M059J (cell line): ENCODE measurements around the gene KCNQ1OT1. TPM values are rescaled to one million over a fixed set of nuclear protein-coding genes. Genes with fewer than 3 reads are reported as not detected.

Experiments
- DNase-seq: peaks from one replicate; pipeline ENCODE4 v3.0.0-alpha.2; 2012; ENCODE audit warnings: low read depth
- total RNA-seq: library from RNA; depleted of rRNA; stranded (reverse); fragments of >200 nt; shearing (Covaris generic); gene quantifications from 2 replicates; pipeline ENCODE4 v1.2.3, GENCODE V29; 2014

KCNQ1OT1 gene
- total RNA-seq, 1 experiment from 2014 or later = 0.47 TPM

GRCh38 chr11:2669634-2670469 lies 29.9 kb downstream of the KCNQ1OT1 start:
- no peak for DNase-seq

GRCh38 chr11:2668876-2669275 lies 30.9 kb downstream of the KCNQ1OT1 start:
- no peak for DNase-seq

GRCh38 chr11:2667940-2668339 lies 31.9 kb downstream of the KCNQ1OT1 start:
- DNase-seq = no peak

- no peak for DNase-seq
Observed at GRCh38 chr11:2666828-2667570, 32.8 kb downstream of the KCNQ1OT1 start.

- DNase-seq = no peak
Observed at GRCh38 chr11:2666401-2666741, 33.4 kb downstream of the KCNQ1OT1 start.

- no peak for DNase-seq
Observed at GRCh38 chr11:2665526-2666400, 34.0 kb downstream of the KCNQ1OT1 start.

- no peak for DNase-seq
Observed at GRCh38 chr11:2664791-2665525, 34.8 kb downstream of the KCNQ1OT1 start.

- DNase-seq = no peak
Observed at GRCh38 chr11:2664376-2664775, 35.4 kb downstream of the KCNQ1OT1 start.

- DNase-seq = no peak
Observed at GRCh38 chr11:2663915-2664314, 35.9 kb downstream of the KCNQ1OT1 start.

GRCh38 chr11:2663506-2663905 lies 36.3 kb downstream of the KCNQ1OT1 start:
- DNase-seq = no peak

- no peak for DNase-seq
Observed at GRCh38 chr11:2662430-2663299, 37.1 kb downstream of the KCNQ1OT1 start.

GRCh38 chr11:2662024-2662312 lies 37.8 kb downstream of the KCNQ1OT1 start:
- DNase-seq = no peak

GRCh38 chr11:2661173-2662023 lies 38.4 kb downstream of the KCNQ1OT1 start:
- DNase-seq = no peak

GRCh38 chr11:2660357-2660939 lies 39.3 kb downstream of the KCNQ1OT1 start:
- no peak for DNase-seq

- no peak for DNase-seq
Observed at GRCh38 chr11:2657697-2658284, 42.0 kb downstream of the KCNQ1OT1 start.

GRCh38 chr11:2656859-2657258 lies 42.9 kb downstream of the KCNQ1OT1 start:
- DNase-seq = no peak

GRCh38 chr11:2655834-2656622 lies 43.8 kb downstream of the KCNQ1OT1 start:
- peak; percentile 81 for DNase-seq
